ENCODE results near the gene ADM.

Gene ADM

DNA sequence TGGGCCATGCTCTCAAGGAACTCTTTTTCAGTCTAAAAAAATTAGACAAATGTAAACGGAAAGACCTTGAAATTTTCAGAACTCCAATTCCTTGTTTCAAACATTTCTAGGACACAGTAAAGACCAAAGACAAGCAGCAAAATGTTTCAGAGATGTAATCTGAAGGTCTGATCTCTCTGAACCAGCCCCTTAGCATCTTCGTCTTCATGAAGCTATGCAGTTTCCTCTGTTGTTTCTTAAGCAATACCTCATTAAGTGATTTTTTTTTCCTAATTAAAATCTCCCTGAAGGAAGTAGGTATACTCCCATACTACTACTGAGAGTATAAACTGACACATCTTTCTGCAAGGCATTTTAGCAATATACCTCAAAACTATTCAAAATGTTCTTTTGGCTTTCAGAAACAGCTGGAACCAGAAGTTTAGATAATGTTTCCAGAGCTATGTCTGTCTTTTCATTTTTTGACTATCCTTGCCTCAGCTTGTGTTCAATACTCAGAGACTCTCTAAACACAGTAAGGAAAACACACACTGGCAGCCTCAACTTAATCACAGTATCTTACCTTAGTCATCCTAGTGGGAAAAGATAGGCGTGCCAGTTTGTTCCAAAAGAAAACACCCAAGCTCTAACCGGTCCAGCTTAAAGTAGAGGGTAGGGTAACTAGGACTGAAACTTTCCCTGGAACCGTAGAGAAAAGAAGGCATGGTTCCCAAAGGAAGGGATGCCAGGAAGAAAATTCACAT lies 36.0 kb upstream of the ADM start:
- TF ChIP-seq Cebpa-rat (IDR thresholded peaks at IDR 0.05) = no peak
- Histone ChIP-seq H3K9ac (no peak overlapping the region), H3K36me3 (no peaks in the 10 kb centered on the region; a peak in 1 of 22 replicates), H3K27ac (no peak overlapping the region), H3K4me2 (no peak overlapping the region), H3K4me1 (peaks cover 0 to 5% (median 0%) of the 10 kb centered on the region in 10 experiments; a peak in 3 of 20 replicates), H3K4me3 (no peak overlapping the region), H3K27me3 (no peaks in the 10 kb centered on the region), H3K9me3 (replicated peaks in 1 of 11) (peaks cover 0 to 5% (median 0%) of the 10 kb centered on the region in 11 experiments; a peak in 2 of 22 replicates), H4K20me1 (peaks cover 0 to 82% (median 0%) of the 10 kb centered on the region in 11 experiments; a peak in 3 of 22 replicates)

GRCh38 chr11:10272132-10272531 lies 32.7 kb upstream of the ADM start:
- H3K4me2 ChIP-seq = no peak overlapping the region
- no peak overlapping the region for H3K4me3 ChIP-seq
- H3K27ac ChIP-seq = no peak overlapping the region
- no peak overlapping the region for H3K9ac ChIP-seq
- no peak for TF ChIP-seq Cebpa-rat (IDR thresholded peaks at IDR 0.05)
- H3K27me3 ChIP-seq = no peaks in the 10 kb centered on the region
- H3K9me3 ChIP-seq (replicated peaks in 1 of 11) = no peaks in the 10 kb centered on the region
- H3K4me1 ChIP-seq = peaks cover 0 to 12% (median 0%) of the 10 kb centered on the region in 10 experiments; a peak in 3 of 20 replicates
- H3K36me3 ChIP-seq = no peaks in the 10 kb centered on the region
- peaks cover 0 to 87% (median 0%) of the 10 kb centered on the region in 11 experiments; a peak in 3 of 22 replicates for H4K20me1 ChIP-seq

- Histone ChIP-seq H3K27me3 (no peaks in the 10 kb centered on the region), H3K27ac (no peak overlapping the region), H3K4me3 (no peak overlapping the region), H3K9ac (no peak overlapping the region), H3K9me3 (replicated peaks in 1 of 11) (no peaks in the 10 kb centered on the region), H3K4me2 (peak overlapping the region in 1 of 11 experiments; percentile 52; a peak in 2 of 22 replicates), H4K20me1 (peaks cover 0 to 84% (median 0%) of the 10 kb centered on the region in 11 experiments; a peak in 3 of 22 replicates), H3K36me3 (no peaks in the 10 kb centered on the region), H3K4me1 (peaks cover 0 to 12% (median 0%) of the 10 kb centered on the region in 10 experiments; a peak in 3 of 20 replicates)
- no peak for TF ChIP-seq Cebpa-rat (IDR thresholded peaks at IDR 0.05)
Measured at GRCh38 chr11:10273738-10274137, 31.1 kb upstream of the ADM start.

- Histone ChIP-seq H3K4me2 (no peak overlapping the region), H3K27me3 (no peaks in the 10 kb centered on the region), H3K27ac (no peak overlapping the region)
Measured at GRCh38 chr11:10274726-10275125, 30.1 kb upstream of the ADM start.

DNA sequence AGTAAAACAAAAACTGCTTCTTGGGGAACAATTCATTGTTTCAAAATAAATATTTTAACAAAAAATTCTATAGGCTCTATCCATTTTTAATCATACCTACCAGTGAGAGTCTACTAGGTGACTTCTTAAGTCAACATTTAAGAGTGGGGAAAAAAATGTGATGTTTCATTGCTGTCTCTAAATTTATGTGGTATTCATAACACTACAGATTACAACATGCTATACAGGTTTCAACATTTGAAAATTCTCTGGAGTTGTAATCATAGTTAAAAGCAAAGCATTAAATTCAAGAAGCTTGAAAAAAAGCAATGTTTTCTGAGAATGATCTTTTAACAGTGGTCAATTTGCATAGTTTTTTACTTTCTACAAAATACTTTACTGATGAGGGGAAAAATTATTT lies 29.2 kb upstream of the ADM start:
- Histone ChIP-seq H3K36me3 (no peaks in the 10 kb centered on the region), H4K20me1 (peaks cover 0 to 70% (median 0%) of the 10 kb centered on the region in 11 experiments; a peak in 3 of 22 replicates), H3K4me1 (peaks cover 0 to 12% (median 0%) of the 10 kb centered on the region in 10 experiments; a peak in 3 of 20 replicates), H3K4me2 (no peak overlapping the region), H3K9ac (no peak overlapping the region), H3K4me3 (no peak overlapping the region), H3K27ac (no peak overlapping the region), H3K27me3 (no peaks in the 10 kb centered on the region), H3K9me3 (replicated peaks in 1 of 11) (no peaks in the 10 kb centered on the region)
- no peak for TF ChIP-seq Cebpa-rat (IDR thresholded peaks at IDR 0.05)

More at GRCh38 chr11:10274726-10275125, 30.1 kb upstream of the ADM start:
- Histone ChIP-seq H3K9ac (no peak overlapping the region), H4K20me1 (peaks cover 0 to 77% (median 0%) of the 10 kb centered on the region in 11 experiments; a peak in 3 of 22 replicates), H3K9me3 (replicated peaks in 1 of 11) (no peaks in the 10 kb centered on the region), H3K36me3 (no peaks in the 10 kb centered on the region), H3K4me3 (no peak overlapping the region), H3K4me1 (peaks cover 0 to 12% (median 0%) of the 10 kb centered on the region in 10 experiments; a peak in 3 of 20 replicates)
- no peak for TF ChIP-seq Cebpa-rat (IDR thresholded peaks at IDR 0.05)

GRCh38 chr11:10282117-10282516 lies 22.8 kb upstream of the ADM start:
- Histone ChIP-seq H3K36me3 (no peaks in the 10 kb centered on the region), H3K4me3 (no peak overlapping the region), H3K9me3 (replicated peaks in 1 of 11) (no peaks in the 10 kb centered on the region; a peak in 1 of 22 replicates), H3K27me3 (no peaks in the 10 kb centered on the region), H3K27ac (no peak overlapping the region), H3K4me1 (peaks cover 8 to 56% (median 11%) of the 10 kb centered on the region in 10 experiments; a peak in 19 of 20 replicates), H3K4me2 (peak overlapping the region in 2 of 11 experiments; percentile 20 to 32; a peak in 3 of 22 replicates), H4K20me1 (peaks cover 0 to 21% (median 0%) of the 10 kb centered on the region in 11 experiments; a peak in 2 of 22 replicates), H3K9ac (no peak overlapping the region)
- no peak for TF ChIP-seq Cebpa-rat (IDR thresholded peaks at IDR 0.05)

- H3K27me3 ChIP-seq = no peaks in the 10 kb centered on the region
- H3K27ac ChIP-seq = peak overlapping the region in 3 of 11 experiments; percentile 80 to 96 (median 96); a peak in 4 of 22 replicates
- H3K4me3 ChIP-seq = no peak overlapping the region
- no peaks in the 10 kb centered on the region; a peak in 1 of 22 replicates for H3K9me3 ChIP-seq (replicated peaks in 1 of 11)
- no peak overlapping the region for H3K9ac ChIP-seq
- TF ChIP-seq Cebpa-rat (IDR thresholded peaks at IDR 0.05) = no peak
- H3K4me1 ChIP-seq = peaks cover 8 to 75% (median 11%) of the 10 kb centered on the region in 10 experiments; a peak in 19 of 20 replicates
- H4K20me1 ChIP-seq = peaks cover 0 to 14% (median 0%) of the 10 kb centered on the region in 11 experiments; a peak in 4 of 22 replicates
- 0 out of 22 replicates have a peak, but pooled peaks cover 0 to 7% (median 0%) of the 10 kb centered on the region in 11 experiments for H3K36me3 ChIP-seq
- peak overlapping the region in 3 of 11 experiments; percentile 67 to 99 (median 92); a peak in 4 of 22 replicates for H3K4me2 ChIP-seq
Measured at GRCh38 chr11:10283991-10284390, 20.9 kb upstream of the ADM start.

DNA sequence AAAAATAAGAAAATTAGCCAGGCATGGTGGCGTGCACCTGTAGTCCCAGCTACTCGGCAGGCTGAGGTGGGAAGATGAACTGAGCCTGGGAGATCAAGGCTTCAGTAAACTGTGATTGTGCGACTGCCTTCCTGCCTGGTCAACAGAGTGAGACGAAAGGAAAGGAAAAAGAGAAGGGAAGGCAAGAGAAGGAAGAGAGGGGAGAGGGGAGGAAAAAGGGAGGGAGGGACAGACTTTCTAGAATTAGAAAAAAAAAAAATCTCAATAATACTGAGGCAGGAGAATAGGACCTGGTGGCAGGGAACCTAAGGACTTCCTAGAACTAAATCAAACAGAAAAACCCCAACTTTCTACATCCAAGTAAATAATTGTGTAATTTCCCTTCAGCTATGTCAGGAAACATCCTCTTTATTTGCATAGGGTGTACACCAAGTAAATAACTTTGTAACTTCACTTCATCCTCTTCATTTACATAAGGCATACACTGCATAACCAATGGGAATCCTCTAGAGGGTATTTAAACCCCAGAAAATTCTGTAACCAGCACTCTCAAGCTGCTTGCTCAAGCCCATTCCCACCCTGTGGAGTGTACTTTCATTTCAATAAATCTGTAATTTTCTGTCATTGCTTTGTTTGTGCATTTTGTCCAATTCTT lies 19.6 kb upstream of the ADM start:
- H3K9ac ChIP-seq = peak overlapping the region in 4 of 11 experiments; percentile 41 to 88 (median 74); a peak in 7 of 22 replicates
- H3K36me3 ChIP-seq = 0 out of 22 replicates have a peak, but pooled peaks cover 0 to 7% (median 0%) of the 10 kb centered on the region in 11 experiments
- peak overlapping the region in 3 of 10 experiments; percentile 17 to 39 (median 36); a peak in 6 of 20 replicates for H3K4me3 ChIP-seq
- peak overlapping the region; percentile 29 to 99 (median 62); a peak in 21 of 22 replicates for H3K4me2 ChIP-seq
- no peaks in the 10 kb centered on the region; a peak in 1 of 22 replicates for H3K9me3 ChIP-seq (replicated peaks in 1 of 11)
- peaks cover 0 to 20% (median 0%) of the 10 kb centered on the region in 11 experiments; a peak in 5 of 22 replicates for H4K20me1 ChIP-seq
- TF ChIP-seq Cebpa-rat (IDR thresholded peaks at IDR 0.05) = 0 out of 22 replicates have a peak, but pooled peaks of 1 of the 11 experiments have one; percentile 21
- H3K27ac ChIP-seq = peak overlapping the region in 4 of 11 experiments; percentile 70 to 96 (median 88); a peak in 8 of 22 replicates
- H3K27me3 ChIP-seq = no peaks in the 10 kb centered on the region
- H3K4me1 ChIP-seq = peaks cover 8 to 87% (median 11%) of the 10 kb centered on the region in 10 experiments; a peak in 19 of 20 replicates
